Thymus (tissue), 11 donors: ENCODE measurements around the gene EIF4E2. TPM values are rescaled to one million over a fixed set of nuclear protein-coding genes. Genes with fewer than 3 reads are reported as not detected.

ENCODE experiments used
- DNase-seq, 9 donors: peaks; one replicate each; pipeline ENCODE4 v3.0.0-alpha.2; 2013; ENCODE audit warnings: low spot score in 9 of 9, low read depth in 6 of 9, missing footprints in 1 of 9
- H3K27ac ChIP-seq, 2 donors: one replicate each; pipeline ENCODE4 v1.5.1; 2013; ENCODE audit warnings: control low read depth in 1 of 2, low read depth in 1 of 2, low read length in 1 of 2, mild to moderate bottlenecking in 1 of 2, moderate library complexity in 1 of 2
- H3K27me3 ChIP-seq, 2 donors: one replicate each; pipeline ENCODE4 v1.5.1; 2013; ENCODE audit warnings: low read length in 1 of 2; ENCODE audit not compliant: control insufficient read depth in 2 of 2, insufficient read depth in 1 of 2
- H3K36me3 ChIP-seq, 2 donors: one replicate each; pipeline ENCODE4 v1.5.1; 2013; ENCODE audit warnings: low read length in 1 of 2, mild to moderate bottlenecking in 1 of 2, moderate library complexity in 1 of 2; ENCODE audit not compliant: control insufficient read depth in 2 of 2, insufficient read depth in 2 of 2
- H3K4me1 ChIP-seq, 2 donors: one replicate each; pipeline ENCODE4 v1.5.1; 2013; ENCODE audit warnings: low read length in 2 of 2; ENCODE audit not compliant: control insufficient read depth in 2 of 2, insufficient read depth in 2 of 2
- H3K4me3 ChIP-seq, 2 donors: one replicate each; pipeline ENCODE4 v1.5.1; 2013; ENCODE audit warnings: low read length in 2 of 2, control low read depth in 1 of 2, mild to moderate bottlenecking in 1 of 2
- H3K9me3 ChIP-seq, 2 donors: one replicate each; pipeline ENCODE4 v1.5.1; 2013; ENCODE audit warnings: low read length in 1 of 2, mild to moderate bottlenecking in 1 of 2; ENCODE audit not compliant: control insufficient read depth in 2 of 2, insufficient read depth in 1 of 2
- WGBS: extraction: QIAGEN DNeasy Blood & Tissue Kit; methylation state at CpG from one replicate; pipeline ENCODE4 v1.1.7; 2013; 5-methylcytosine and 5-hydroxymethylcytosine counted together
- polyA plus RNA-seq: library from polyadenylated mRNA; stranded (reverse); fragments of 200-250 nt; gene quantifications from one replicate; pipeline ENCODE4 v1.2.3, GENCODE V29; 2013
- total RNA-seq: library from RNA; stranded (reverse); fragments of 120-200 nt; gene quantifications from one replicate; pipeline ENCODE4 v1.2.4, GENCODE V29; 2013
- donor health status: healthy.

The EIF4E2 gene
- total and polyA plus RNA-seq, 2 donors = 53.0 to 59.5 TPM

GRCh38 chr2:232524771-232525170 lies 25.7 kb upstream of the EIF4E2 start:
- H3K27ac ChIP-seq = no peak overlapping the region
- peaks cover 50 to 87% of the 10 kb centered on the region in 2 donors for H3K27me3 ChIP-seq
- no peak overlapping the region for H3K4me3 ChIP-seq
- no peak for DNase-seq
- WGBS = 73% methylated on average over 6 of the region's 6 CpGs
- H3K36me3 ChIP-seq = no peaks in the 10 kb centered on the region
- H3K9me3 ChIP-seq = no peaks in the 10 kb centered on the region
- peaks cover 1 to 6% of the 10 kb centered on the region in 2 donors for H3K4me1 ChIP-seq

DNA sequence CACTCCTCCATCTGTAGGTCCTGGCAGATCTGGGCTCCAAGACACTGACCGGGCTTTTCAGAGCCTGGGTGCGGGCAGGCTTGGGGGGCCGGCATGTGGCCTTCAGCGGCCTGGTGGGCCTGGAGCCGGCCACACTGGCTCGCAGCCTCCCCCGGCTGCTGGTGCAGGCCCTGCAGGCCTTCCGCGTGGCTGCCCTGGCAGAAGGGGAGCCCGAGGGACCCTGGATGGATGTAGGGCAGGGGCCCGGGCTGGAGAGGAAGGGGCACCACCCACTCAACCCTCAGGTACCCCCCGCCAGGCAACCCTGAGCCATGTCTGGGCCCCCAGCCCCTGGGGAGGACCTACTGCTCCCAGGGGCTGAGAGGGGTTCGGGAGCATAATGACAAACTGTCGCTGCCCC lies 25.3 kb upstream of the EIF4E2 start:
- no peaks in the 10 kb centered on the region for H3K9me3 ChIP-seq
- H3K4me3 ChIP-seq = no peak overlapping the region
- WGBS = 92% methylated on average over 14 of the region's 14 CpGs
- H3K27me3 ChIP-seq = peaks cover 48 to 84% of the 10 kb centered on the region in 2 donors
- no peaks in the 10 kb centered on the region for H3K36me3 ChIP-seq
- DNase-seq = no peak
- H3K27ac ChIP-seq = no peak overlapping the region
- H3K4me1 ChIP-seq = peaks cover 0 to 6% of the 10 kb centered on the region in 2 donors

GRCh38 chr2:232525791-232526371 lies 24.6 kb upstream of the EIF4E2 start, which contains the start of gene CHRND:
Gene CHRND (plus strand): TSS chr2:232526160. CDS start chr2:232526216, 56 bp downstream.
- H3K4me1 ChIP-seq = peaks cover 0 to 6% of the 10 kb centered on the region in 2 donors
- H3K27ac ChIP-seq = no peak within 1 kb of the TSS
- H3K36me3 ChIP-seq = no peaks in the 10 kb centered on the region
- no peak for DNase-seq
- WGBS = 30% methylated on average over 18 of the region's 18 CpGs
- peaks cover 48 to 79% of the 10 kb centered on the region in 2 donors for H3K27me3 ChIP-seq
- no peak within 1 kb of the TSS for H3K4me3 ChIP-seq
- no peaks in the 10 kb centered on the region for H3K9me3 ChIP-seq

DNA sequence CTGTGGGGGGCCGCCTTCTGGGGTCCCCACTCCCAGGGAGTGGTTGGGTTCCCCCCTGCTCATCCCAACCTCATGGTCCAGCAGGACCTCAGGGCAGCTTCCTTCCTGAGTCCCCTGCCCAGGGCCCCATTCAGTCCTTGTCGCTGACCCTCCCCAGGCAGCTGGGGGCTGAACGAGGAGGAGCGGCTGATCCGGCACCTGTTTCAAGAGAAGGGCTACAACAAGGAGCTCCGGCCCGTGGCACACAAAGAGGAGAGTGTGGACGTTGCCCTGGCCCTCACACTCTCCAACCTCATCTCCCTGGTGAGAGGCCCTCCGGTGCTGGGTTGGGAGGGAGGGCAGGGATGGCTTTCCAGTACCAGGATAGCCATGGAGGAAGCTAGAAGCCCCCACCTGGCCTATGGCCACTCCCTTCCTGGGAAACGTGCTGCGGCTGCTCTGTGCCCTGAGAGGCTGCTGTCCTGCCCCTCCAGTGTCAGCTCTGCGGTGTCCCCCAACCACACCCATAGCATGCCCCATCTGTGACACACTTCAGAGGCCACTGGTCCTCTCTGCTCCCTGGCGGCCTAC lies 24.0 kb upstream of the EIF4E2 start:
- Histone ChIP-seq H3K36me3 (no peaks in the 10 kb centered on the region), H3K4me3 (no peak overlapping the region), H3K9me3 (no peaks in the 10 kb centered on the region), H3K27me3 (peaks cover 48 to 75% of the 10 kb centered on the region in 2 donors), H3K4me1 (peaks cover 0 to 6% of the 10 kb centered on the region in 2 donors), H3K27ac (no peak overlapping the region)
- DNase-seq = no peak
- 90% methylated on average over 13 of the region's 13 CpGs for WGBS

GRCh38 chr2:232527905-232528470 lies 22.5 kb upstream of the EIF4E2 start:
- H3K4me1 ChIP-seq = no peaks in the 10 kb centered on the region
- DNase-seq = no peak
- no peak overlapping the region for H3K27ac ChIP-seq
- H3K36me3 ChIP-seq = no peaks in the 10 kb centered on the region
- no peak overlapping the region for H3K4me3 ChIP-seq
- 91% methylated on average over 6 of the region's 6 CpGs for WGBS
- H3K9me3 ChIP-seq = no peaks in the 10 kb centered on the region
- peaks cover 33 to 60% of the 10 kb centered on the region in 2 donors for H3K27me3 ChIP-seq

DNA sequence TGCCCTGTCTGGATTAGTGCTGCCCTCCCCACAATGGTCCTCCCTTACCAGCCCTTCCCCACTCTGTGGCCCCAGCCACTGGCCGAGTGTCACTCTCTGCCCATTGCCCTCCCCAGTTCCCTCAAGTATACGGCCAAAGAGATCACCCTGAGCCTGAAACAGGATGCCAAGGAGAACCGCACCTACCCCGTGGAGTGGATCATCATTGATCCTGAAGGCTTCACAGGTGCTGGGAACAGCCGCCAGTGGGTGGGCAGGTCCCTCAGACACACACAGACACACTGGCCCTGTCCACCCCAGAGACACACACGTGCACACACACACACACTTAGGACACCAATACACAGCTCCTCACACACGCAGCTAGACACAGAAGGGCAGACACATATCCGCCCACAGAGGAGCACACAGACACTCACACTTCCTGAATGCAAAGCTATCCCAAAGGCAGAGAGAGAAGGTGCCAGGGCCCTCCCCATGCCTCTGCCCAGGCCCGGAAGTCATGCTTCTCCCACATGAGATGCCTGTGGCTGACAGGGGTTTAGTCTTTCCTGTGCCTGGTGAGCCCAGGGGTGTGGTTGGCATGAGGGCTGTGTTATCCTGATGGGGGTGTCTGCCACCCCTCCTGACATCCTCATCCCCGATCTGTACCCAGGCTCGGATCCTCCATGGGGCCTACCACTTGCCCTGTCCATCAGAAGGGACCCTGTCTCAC lies 21.6 kb upstream of the EIF4E2 start:
- peaks cover 23 to 51% of the 10 kb centered on the region in 2 donors for H3K27me3 ChIP-seq
- WGBS = 72% methylated on average over 11 of the region's 11 CpGs
- no peaks in the 10 kb centered on the region for H3K4me1 ChIP-seq
- H3K36me3 ChIP-seq = no peaks in the 10 kb centered on the region
- H3K27ac ChIP-seq = no peak overlapping the region
- DNase-seq = no peak
- H3K4me3 ChIP-seq = no peak overlapping the region
- no peaks in the 10 kb centered on the region for H3K9me3 ChIP-seq

DNA sequence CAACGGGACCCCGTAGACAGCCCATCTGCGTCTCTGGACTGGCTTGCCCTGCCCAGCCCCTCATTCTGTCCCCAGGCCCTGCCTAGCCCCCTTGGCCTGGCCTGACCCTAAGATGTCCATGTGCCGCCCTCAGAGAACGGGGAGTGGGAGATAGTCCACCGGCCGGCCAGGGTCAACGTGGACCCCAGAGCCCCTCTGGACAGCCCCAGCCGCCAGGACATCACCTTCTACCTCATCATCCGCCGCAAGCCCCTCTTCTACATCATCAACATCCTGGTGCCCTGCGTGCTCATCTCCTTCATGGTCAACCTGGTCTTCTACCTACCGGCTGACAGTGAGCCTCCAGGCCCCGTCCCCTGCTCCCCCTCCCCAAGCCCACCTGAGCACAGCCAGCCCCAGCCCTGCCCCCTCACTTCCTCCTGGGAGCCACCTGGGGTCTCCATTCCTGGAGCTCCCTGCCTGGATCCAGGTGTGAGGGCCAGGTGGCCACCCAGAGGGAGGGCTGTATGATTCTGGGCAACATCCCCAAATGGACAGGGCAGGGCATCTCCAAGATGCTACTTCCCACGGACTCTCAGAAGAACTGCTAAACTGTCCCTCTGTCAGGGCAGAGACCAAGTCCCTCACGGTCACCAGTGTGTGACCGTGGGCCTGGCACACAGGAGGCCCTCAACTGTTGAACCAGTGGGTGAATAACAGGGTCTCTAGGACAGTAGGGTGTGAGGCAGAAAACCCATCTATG lies 20.5 kb upstream of the EIF4E2 start:
- H3K9me3 ChIP-seq = no peaks in the 10 kb centered on the region
- H3K36me3 ChIP-seq = no peaks in the 10 kb centered on the region
- no peak for DNase-seq
- peaks cover 13 to 40% of the 10 kb centered on the region in 2 donors for H3K27me3 ChIP-seq
- 96% methylated on average over 17 of the region's 17 CpGs for WGBS
- H3K4me1 ChIP-seq = no peaks in the 10 kb centered on the region
- H3K4me3 ChIP-seq = no peak overlapping the region
- no peak overlapping the region for H3K27ac ChIP-seq

GRCh38 chr2:232530626-232531260 lies 19.7 kb upstream of the EIF4E2 start:
- Histone ChIP-seq H3K4me3 (no peak overlapping the region), H3K9me3 (no peaks in the 10 kb centered on the region), H3K36me3 (no peaks in the 10 kb centered on the region), H3K4me1 (no peaks in the 10 kb centered on the region), H3K27me3 (peaks cover 5 to 33% of the 10 kb centered on the region in 2 donors), H3K27ac (no peak overlapping the region)
- 95% methylated on average over 9 of the region's 9 CpGs for WGBS
- no peak for DNase-seq
